Transverse colon (tissue), 4 donors: ENCODE measurements around the gene LYZL4. TPM values are rescaled to one million over a fixed set of nuclear protein-coding genes. Genes with fewer than 3 reads are reported as not detected.

Source experiments
- DNase-seq: peaks from one replicate; pipeline ENCODE4 v3.0.0-alpha.2; 2019
- H3K27ac ChIP-seq, 4 donors: fragments of 200-600 bp; sonication (generic); 2 replicates each; pipeline ENCODE4 v1.5.1; 2016 to 2018; ENCODE audit warnings: inconsistent platforms in 4 of 4
- H3K27me3 ChIP-seq: fragments of 200-600 bp; sonication (generic); 2 replicates; pipeline ENCODE4 v1.5.1; 2017; ENCODE audit warnings: inconsistent platforms
- H3K36me3 ChIP-seq, 4 donors: fragments of 200-600 bp; sonication (generic); 2 replicates each; pipeline ENCODE4 v1.5.1; 2017 to 2019; ENCODE audit warnings: inconsistent platforms in 4 of 4
- H3K4me1 ChIP-seq, 4 donors: fragments of 200-600 bp; sonication (generic); 2 replicates each; pipeline ENCODE4 v1.5.1; 2017 to 2020; ENCODE audit warnings: inconsistent platforms in 4 of 4
- H3K4me3 ChIP-seq, 4 donors: fragments of 200-600 bp; sonication (generic); 1 replicate in 1 of 4; 2 replicates in 3 of 4; pipeline versions ENCODE4 v1.5.1 to v1.6.1; 2017 to 2019; ENCODE audit warnings: inconsistent platforms in 4 of 4
- H3K9me3 ChIP-seq, 2 donors: fragments of 200-600 bp; sonication (generic); 2 replicates each; pipeline ENCODE4 v1.5.1; 2017 to 2019; ENCODE audit warnings: inconsistent platforms in 2 of 2
- EP300 ChIP-seq: sonication (generic); formaldehyde crosslinking; IDR thresholded peaks from one replicate; pipeline ENCODE4 v1.6.1; 2017; ENCODE audit warnings: antibody characterized with exemption, low read depth
- POLR2A ChIP-seq: fragments of 450-650 bp; IDR thresholded peaks from one replicate; pipeline ENCODE4 v1.6.1; 2016; ENCODE audit warnings: antibody characterized with exemption, mild to moderate bottlenecking, moderate library complexity
- POLR2AphosphoS5 ChIP-seq, 3 donors: sonication (generic); formaldehyde crosslinking; IDR thresholded peaks; one replicate each; pipeline ENCODE4 v1.6.1; 2016; ENCODE audit warnings: antibody characterized with exemption in 3 of 3
- WGBS, 2 donors: methylation state at CpG; one replicate each; pipeline ENCODE4 v1.1.5; 2018; ENCODE audit warnings: low coverage in 1 of 2; 5-methylcytosine and 5-hydroxymethylcytosine counted together
- in situ Hi-C, 4 donors: fragments of 200-750 bp; cut with MboI; loops; one replicate each; pipeline versions ENCODE4 v1.15.0 to v1.15.1; 2017; ENCODE audit warnings: low sequenced_read_pairs in 3 of 4, low pct_ligation_motif_present in 1 of 4, low pct_unique_long_range_greater_than_20kb in 1 of 4
- intact Hi-C: fragments of 100-400 bp; cut with DNase I; formaldehyde crosslinking; loops from one replicate; pipeline ENCODE4 v1.15.1; 2023; ENCODE audit warnings: low total_unique reads
- total RNA-seq, 4 donors: library from RNA; depleted of rRNA; stranded (reverse); fragments of >200 nt; gene quantifications; one replicate each; pipeline ENCODE4 v1.1.0, GENCODE V29; 2016
- TF ChIP-seq, protein P1 (sequence below), 5 experiments: fragments of 200-600 bp in 3 of 5; fragments of 450-650 bp in 2 of 5; sonication (generic) in 3 of 5; IDR thresholded peaks; 1 replicate in 2 of 5; 2 replicates in 3 of 5; pipeline ENCODE4 v1.5.1; 2016 to 2017; ENCODE audit warnings: antibody characterized with exemption in 5 of 5, inconsistent platforms in 3 of 5, mild to moderate bottlenecking in 2 of 5, moderate library complexity in 1 of 5

The LYZL4 gene
- total RNA-seq, 4 donors from 2014 or later = not detected

- intact Hi-C loops (no loop called here), in situ Hi-C loops (loop anchor here in 3 of 4 donors (25.0 kb wide), 3 partner anchors 314 to 539 kb away; no protein-coding TSS in a partner anchor)
- TF ChIP-seq POLR2A (no peak), EP300 (no peak), POLR2AphosphoS5 (IDR thresholded peaks at IDR 0.05) (no peak)
- TF ChIP-seq, protein P1, sequence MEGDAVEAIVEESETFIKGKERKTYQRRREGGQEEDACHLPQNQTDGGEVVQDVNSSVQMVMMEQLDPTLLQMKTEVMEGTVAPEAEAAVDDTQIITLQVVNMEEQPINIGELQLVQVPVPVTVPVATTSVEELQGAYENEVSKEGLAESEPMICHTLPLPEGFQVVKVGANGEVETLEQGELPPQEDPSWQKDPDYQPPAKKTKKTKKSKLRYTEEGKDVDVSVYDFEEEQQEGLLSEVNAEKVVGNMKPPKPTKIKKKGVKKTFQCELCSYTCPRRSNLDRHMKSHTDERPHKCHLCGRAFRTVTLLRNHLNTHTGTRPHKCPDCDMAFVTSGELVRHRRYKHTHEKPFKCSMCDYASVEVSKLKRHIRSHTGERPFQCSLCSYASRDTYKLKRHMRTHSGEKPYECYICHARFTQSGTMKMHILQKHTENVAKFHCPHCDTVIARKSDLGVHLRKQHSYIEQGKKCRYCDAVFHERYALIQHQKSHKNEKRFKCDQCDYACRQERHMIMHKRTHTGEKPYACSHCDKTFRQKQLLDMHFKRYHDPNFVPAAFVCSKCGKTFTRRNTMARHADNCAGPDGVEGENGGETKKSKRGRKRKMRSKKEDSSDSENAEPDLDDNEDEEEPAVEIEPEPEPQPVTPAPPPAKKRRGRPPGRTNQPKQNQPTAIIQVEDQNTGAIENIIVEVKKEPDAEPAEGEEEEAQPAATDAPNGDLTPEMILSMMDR (IDR thresholded peaks at IDR 0.05) = no peak
- 84 to 90% methylated on average over 5 to 7 of the region's 7 CpGs for WGBS, 2 donors
- Histone ChIP-seq H3K4me3 (no peak overlapping the region), H3K27ac (no peak overlapping the region), H3K4me1 (no peaks in the 10 kb centered on the region), H3K36me3 (no peaks in the 10 kb centered on the region), H3K9me3 (no peaks in the 10 kb centered on the region), H3K27me3 (peaks cover 6% of the 10 kb centered on the region)
- no peak for DNase-seq
Measured at GRCh38 chr3:42425736-42426407, 15.5 kb upstream of the LYZL4 start.

- no peak for TF ChIP-seq EP300
- no peak for TF ChIP-seq POLR2A
- TF ChIP-seq, protein P1 (IDR thresholded peaks at IDR 0.05) = no peak
- TF ChIP-seq POLR2AphosphoS5 (IDR thresholded peaks at IDR 0.05) = no peak
- H3K27ac ChIP-seq = no peak overlapping the region
- no peaks in the 10 kb centered on the region for H3K36me3 ChIP-seq
- H3K27me3 ChIP-seq = peaks cover 3% of the 10 kb centered on the region
- in situ Hi-C loops (loop anchor here in 3 of 4 donors (25.0 kb wide), 3 partner anchors 313 to 538 kb away; no protein-coding TSS in a partner anchor), intact Hi-C loops (no loop called here)
- DNase-seq = no peak
- H3K4me1 ChIP-seq = no peaks in the 10 kb centered on the region
- WGBS, 2 donors = 61 to 64% methylated on average over 3 of the region's 3 CpGs
- no peaks in the 10 kb centered on the region for H3K9me3 ChIP-seq
- H3K4me3 ChIP-seq = no peak overlapping the region
Measured at GRCh38 chr3:42424911-42425310, 14.5 kb upstream of the LYZL4 start.

GRCh38 chr3:42421818-42422796 lies 11.7 kb upstream of the LYZL4 start:
- Histone ChIP-seq H3K27ac (no peak overlapping the region), H3K4me3 (no peak overlapping the region), H3K36me3 (no peaks in the 10 kb centered on the region), H3K4me1 (no peaks in the 10 kb centered on the region), H3K27me3 (no peaks in the 10 kb centered on the region), H3K9me3 (no peaks in the 10 kb centered on the region)
- intact Hi-C loops (no loop called here), in situ Hi-C loops (no loop called here)
- no peak for DNase-seq
- WGBS, 2 donors = 70% methylated on average over 20 of the region's 20 CpGs; no CpG with 5 or more reads in 1 of the 2 donors
- no peak for TF ChIP-seq POLR2A
- no peak for TF ChIP-seq POLR2AphosphoS5 (IDR thresholded peaks at IDR 0.05)
- TF ChIP-seq, protein P1 (IDR thresholded peaks at IDR 0.05) = no peak

DNA sequence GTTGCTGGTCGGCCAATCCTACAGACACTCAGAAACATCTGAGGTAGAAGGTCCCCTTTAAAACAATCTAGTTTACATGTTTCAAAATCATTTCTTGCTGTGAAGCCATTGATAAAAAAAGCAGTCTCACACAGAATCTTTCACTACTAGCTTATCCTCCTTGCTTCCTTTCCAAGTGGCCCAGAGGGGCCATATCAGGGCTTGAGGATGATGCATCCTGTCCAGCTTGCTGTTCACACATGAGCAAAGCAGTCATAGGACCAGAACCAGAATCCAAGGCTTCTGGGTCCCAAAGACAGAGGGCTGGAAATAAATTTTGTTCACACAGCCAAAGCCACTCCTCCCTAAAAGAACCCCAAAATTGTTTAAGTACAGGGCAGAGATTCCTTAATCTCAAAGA lies 9.2 kb upstream of the LYZL4 start:
- H3K27ac ChIP-seq = no peak overlapping the region
- in situ Hi-C loops = no loop called here
- peaks cover 5% of the 10 kb centered on the region for H3K27me3 ChIP-seq
- H3K4me1 ChIP-seq = no peaks in the 10 kb centered on the region
- DNase-seq = no peak
- WGBS, 2 donors = 92 to 100% methylated on average over 1 of the region's 1 CpG
- intact Hi-C loops = no loop called here
- no peaks in the 10 kb centered on the region for H3K9me3 ChIP-seq
- TF ChIP-seq POLR2AphosphoS5 (IDR thresholded peaks at IDR 0.05) (no peak), EP300 (no peak), POLR2A (no peak)
- TF ChIP-seq, protein P1 (IDR thresholded peaks at IDR 0.05) = no peak
- no peak overlapping the region for H3K4me3 ChIP-seq
- H3K36me3 ChIP-seq = no peaks in the 10 kb centered on the region
